CD4-positive, alpha-beta T cell treated with Interleukin-10 for 1 hour (primary cell): Measurements from ENCODE around the gene ABCG4.

Experiments
- DNase-seq: peaks from one replicate; pipeline ENCODE4 v3.0.0-alpha.2; 2020

ABCG4 gene

GRCh38 chr11:119209186-119209585, 60.3 kb downstream of the ABCG4 start:
- no peak for DNase-seq

- DNase-seq = no peak
Observed at GRCh38 chr11:119210050-119210449, 61.2 kb downstream of the ABCG4 start.
